ENCODE data around the gene ARMS2.

The ARMS2 gene

DNA sequence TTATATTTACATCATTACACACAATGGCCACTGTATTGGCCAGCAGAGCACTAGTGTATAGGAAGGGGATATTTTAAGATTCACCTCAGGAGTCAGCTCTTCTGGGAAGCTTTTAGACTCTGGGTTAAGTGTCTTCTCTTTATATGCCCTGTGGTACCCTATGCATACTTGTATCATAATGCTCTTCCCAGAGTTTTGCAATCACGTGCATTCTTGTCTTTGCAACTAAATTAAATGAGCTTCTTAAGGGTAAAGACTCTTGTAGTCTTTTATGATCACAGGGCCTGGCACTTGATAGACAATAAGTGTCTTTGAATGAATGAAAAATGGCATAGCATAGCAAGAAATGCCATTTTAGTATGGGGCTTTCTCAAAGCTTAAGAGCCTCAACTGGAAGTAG is 35.4 kb upstream of the ARMS2 start:
- Histone ChIP-seq H3K4me1 (ENCODE audit: low read length) (no peaks in the 10 kb centered on the region), H3K27ac (ENCODE audit: low read length) (no peak overlapping the region), H3K4me3 (ENCODE audit: low read length) (no peak overlapping the region), H3K9ac (ENCODE audit: low read length) (no peak overlapping the region), H3K9me3 (ENCODE audit: insufficient read depth, low read length) (no peaks in the 10 kb centered on the region), H3K27me3 (ENCODE audit: low read depth, low read length) (no peaks in the 10 kb centered on the region), H3K36me3 (replicated peaks; ENCODE audit: low read depth, low read length) (no peaks in the 10 kb centered on the region), H3K4me2 (ENCODE audit: low read length) (no peak overlapping the region), H2AFZ (ENCODE audit: low read depth, low read length) (no peak overlapping the region), H4K20me1 (ENCODE audit: insufficient read depth, low read length) (no peaks in the 10 kb centered on the region), H3K79me2 (ENCODE audit: low read length) (no peaks in the 10 kb centered on the region)
- TF ChIP-seq EZH2phosphoT487 (IDR thresholded peaks at IDR 0.05; ENCODE audit: low read depth) (no peak), CTCF (IDR thresholded peaks at IDR 0.05; ENCODE audit: low read depth, low read length) (no peak)

GRCh38 chr10:122419876-122420623 is 34.4 kb upstream of the ARMS2 start:
- H3K9ac ChIP-seq (ENCODE audit: low read length): no peak overlapping the region
- H3K4me1 ChIP-seq (ENCODE audit: low read length): no peaks in the 10 kb centered on the region
- no peaks in the 10 kb centered on the region for H3K79me2 ChIP-seq (ENCODE audit: low read length)
- no peaks in the 10 kb centered on the region for H3K36me3 ChIP-seq (replicated peaks; ENCODE audit: low read depth, low read length)
- H3K27ac ChIP-seq (ENCODE audit: low read length): no peak overlapping the region
- no peak overlapping the region for H3K4me3 ChIP-seq (ENCODE audit: low read length)
- no peaks in the 10 kb centered on the region for H3K9me3 ChIP-seq (ENCODE audit: insufficient read depth, low read length)
- H2AFZ ChIP-seq (ENCODE audit: low read depth, low read length): no peak overlapping the region
- H3K4me2 ChIP-seq (ENCODE audit: low read length): no peak overlapping the region
- TF ChIP-seq CTCF (IDR thresholded peaks at IDR 0.05; ENCODE audit: low read depth, low read length): no peak
- TF ChIP-seq EZH2phosphoT487 (IDR thresholded peaks at IDR 0.05; ENCODE audit: low read depth): no peak
- no peaks in the 10 kb centered on the region for H4K20me1 ChIP-seq (ENCODE audit: insufficient read depth, low read length)
- H3K27me3 ChIP-seq (ENCODE audit: low read depth, low read length): no peaks in the 10 kb centered on the region

DNA sequence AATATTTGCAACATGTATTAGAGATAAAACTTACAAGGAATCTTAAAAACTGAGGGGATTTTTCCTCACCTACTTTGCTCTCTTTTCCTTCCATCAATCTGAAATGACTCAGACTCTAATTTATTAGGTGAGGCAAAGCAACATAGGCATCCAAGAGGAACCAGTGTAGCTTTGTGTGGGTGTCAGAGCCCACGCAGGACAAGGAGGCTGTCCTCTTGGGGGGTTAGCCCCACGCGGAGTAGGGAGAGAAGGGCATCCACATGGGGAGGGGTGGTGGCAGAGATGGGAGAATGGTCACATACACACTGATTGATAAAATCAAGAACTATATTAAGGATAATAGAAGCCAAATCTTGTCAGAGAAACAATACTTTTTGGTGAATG is 33.8 kb upstream of the ARMS2 start:
- Histone ChIP-seq H3K4me1 (ENCODE audit: low read length) (no peaks in the 10 kb centered on the region), H2AFZ (ENCODE audit: low read depth, low read length) (no peak overlapping the region), H4K20me1 (ENCODE audit: insufficient read depth, low read length) (no peaks in the 10 kb centered on the region), H3K9ac (ENCODE audit: low read length) (no peak overlapping the region), H3K9me3 (ENCODE audit: insufficient read depth, low read length) (no peaks in the 10 kb centered on the region), H3K4me3 (ENCODE audit: low read length) (no peak overlapping the region), H3K36me3 (replicated peaks; ENCODE audit: low read depth, low read length) (no peaks in the 10 kb centered on the region), H3K27ac (ENCODE audit: low read length) (no peak overlapping the region), H3K4me2 (ENCODE audit: low read length) (no peak overlapping the region), H3K79me2 (ENCODE audit: low read length) (no peaks in the 10 kb centered on the region), H3K27me3 (ENCODE audit: low read depth, low read length) (no peaks in the 10 kb centered on the region)
- TF ChIP-seq CTCF (IDR thresholded peaks at IDR 0.05; ENCODE audit: low read depth, low read length) (no peak), EZH2phosphoT487 (IDR thresholded peaks at IDR 0.05; ENCODE audit: low read depth) (no peak)

DNA sequence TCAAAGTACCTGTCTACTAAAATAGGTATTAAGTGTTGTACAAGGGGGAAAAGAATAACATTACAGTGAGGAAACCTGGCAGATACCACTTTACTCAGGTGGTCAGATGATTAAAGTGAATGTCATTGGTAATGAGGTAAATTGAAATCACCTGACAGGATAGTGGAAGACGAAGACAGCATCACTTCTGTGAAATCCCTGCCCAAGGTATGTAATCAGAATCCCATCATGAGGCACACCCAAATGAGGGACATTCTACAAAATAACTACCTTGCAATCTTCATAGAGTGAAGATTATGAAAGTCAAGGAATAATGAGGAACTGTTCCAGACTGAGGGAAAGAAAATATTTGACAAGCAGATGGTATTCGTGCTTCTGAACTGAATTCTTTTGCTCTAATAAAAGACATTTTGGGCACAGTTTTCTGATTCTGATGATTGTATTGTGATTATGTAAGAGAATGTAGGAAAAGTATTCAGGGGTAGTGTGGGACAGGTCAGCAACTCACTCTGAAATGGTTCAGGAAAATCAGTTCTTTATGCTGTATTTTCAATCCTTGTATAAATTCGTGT is 33.3 kb upstream of the ARMS2 start:
- Histone ChIP-seq H2AFZ (ENCODE audit: low read depth, low read length) (no peak overlapping the region), H3K36me3 (replicated peaks; ENCODE audit: low read depth, low read length) (no peaks in the 10 kb centered on the region), H3K79me2 (ENCODE audit: low read length) (no peaks in the 10 kb centered on the region), H3K4me2 (ENCODE audit: low read length) (no peak overlapping the region), H3K9me3 (ENCODE audit: insufficient read depth, low read length) (no peaks in the 10 kb centered on the region), H3K27me3 (ENCODE audit: low read depth, low read length) (no peaks in the 10 kb centered on the region), H3K4me1 (ENCODE audit: low read length) (no peaks in the 10 kb centered on the region), H3K9ac (ENCODE audit: low read length) (no peak overlapping the region), H4K20me1 (ENCODE audit: insufficient read depth, low read length) (no peaks in the 10 kb centered on the region), H3K27ac (ENCODE audit: low read length) (no peak overlapping the region), H3K4me3 (ENCODE audit: low read length) (no peak overlapping the region)
- TF ChIP-seq CTCF (IDR thresholded peaks at IDR 0.05; ENCODE audit: low read depth, low read length) (no peak), EZH2phosphoT487 (IDR thresholded peaks at IDR 0.05; ENCODE audit: low read depth) (no peak)

Data from OCI-LY3 (cell line).